GM08714 (cell line): ENCODE measurements around the gene PCSK6.
"Not testable (repeated sequence)": the region's sequence is repeated elsewhere in the genome, so short reads cannot be mapped to it uniquely, and the experiment has no call there.

Source experiments
- H3K4me3 ChIP-seq: fragments of 200-500 bp; sonication (Bioruptor generic); 2 replicates; pipeline ENCODE4 v1.5.1; 2014; ENCODE audit warnings: mild to moderate bottlenecking, low read length, inconsistent platforms
- ZNF274 ChIP-seq: IDR thresholded peaks from 2 replicates; pipeline ENCODE4 v1.6.1; 2012; ENCODE audit warnings: mild to moderate bottlenecking, low read depth, low read length

PCSK6 gene

GRCh38 chr15:101427606-101428487 is 61.7 kb downstream of the PCSK6 start:
- no peak for TF ChIP-seq ZNF274
- H3K4me3 ChIP-seq: no peak overlapping the region

- no peak overlapping the region for H3K4me3 ChIP-seq
- TF ChIP-seq ZNF274: no peak
These were observed 62.7 kb downstream of the PCSK6 start for GRCh38 chr15:101426761-101427333.

GRCh38 chr15:101425787-101426365 is 63.6 kb downstream of the PCSK6 start:
- no peak for TF ChIP-seq ZNF274
- H3K4me3 ChIP-seq: no peak overlapping the region

GRCh38 chr15:101424984-101425383 is 64.5 kb downstream of the PCSK6 start:
- H3K4me3 ChIP-seq: no peak overlapping the region

GRCh38 chr15:101420232-101420631 is 69.3 kb downstream of the PCSK6 start:
- H3K4me3 ChIP-seq: no peak overlapping the region
- TF ChIP-seq ZNF274: no peak

More at GRCh38 chr15:101424984-101425383, 64.5 kb downstream of the PCSK6 start:
- TF ChIP-seq ZNF274: no peak

- not testable (repeated sequence) for H3K4me3 ChIP-seq
These were observed 73.0 kb downstream of the PCSK6 start for GRCh38 chr15:101416475-101416874.

GRCh38 chr15:101413239-101413638 is 76.3 kb downstream of the PCSK6 start:
- no peak overlapping the region for H3K4me3 ChIP-seq
- no peak for TF ChIP-seq ZNF274

GRCh38 chr15:101411581-101411980 is 77.9 kb downstream of the PCSK6 start:
- TF ChIP-seq ZNF274: no peak
- no peak overlapping the region for H3K4me3 ChIP-seq

- no peak for TF ChIP-seq ZNF274
- no peak overlapping the region for H3K4me3 ChIP-seq
These were observed 78.4 kb downstream of the PCSK6 start for GRCh38 chr15:101411085-101411484.

GRCh38 chr15:101410612-101411011 is 78.9 kb downstream of the PCSK6 start:
- no peak for TF ChIP-seq ZNF274

GRCh38 chr15:101409621-101410020 is 79.9 kb downstream of the PCSK6 start:
- no peak for TF ChIP-seq ZNF274

More at GRCh38 chr15:101410612-101411011, 78.9 kb downstream of the PCSK6 start:
- H3K4me3 ChIP-seq: no peak overlapping the region

GRCh38 chr15:101407966-101408775 is 81.3 kb downstream of the PCSK6 start:
- no peak for TF ChIP-seq ZNF274
- no peak overlapping the region for H3K4me3 ChIP-seq

More at GRCh38 chr15:101409621-101410020, 79.9 kb downstream of the PCSK6 start:
- H3K4me3 ChIP-seq: no peak overlapping the region

GRCh38 chr15:101407439-101407838 is 82.1 kb downstream of the PCSK6 start:
- no peak for TF ChIP-seq ZNF274
- H3K4me3 ChIP-seq: no peak overlapping the region
